Measurements from ENCODE around the gene SPINT3.

SPINT3 gene

DNA sequence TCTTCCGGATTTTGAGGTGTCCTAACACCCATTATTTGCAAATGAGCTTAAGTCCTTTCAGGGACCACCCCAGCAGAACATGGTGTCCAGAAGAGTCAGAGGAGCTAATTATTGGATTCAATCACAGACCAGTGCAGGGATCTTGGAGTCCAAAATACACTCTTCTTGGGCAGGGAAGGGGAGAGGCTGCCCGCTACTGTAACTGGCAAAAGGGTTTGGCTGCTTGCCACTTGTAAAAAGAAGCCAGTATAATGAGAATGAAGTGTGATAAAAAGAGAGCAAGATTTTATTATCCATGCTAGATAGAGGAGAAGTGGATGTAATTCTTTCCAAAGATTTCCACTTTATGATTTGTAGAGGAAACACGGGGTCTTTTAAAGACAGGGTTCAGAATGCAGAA is 19.3 kb downstream of the SPINT3 start:
- TF ChIP-seq, protein P1, sequence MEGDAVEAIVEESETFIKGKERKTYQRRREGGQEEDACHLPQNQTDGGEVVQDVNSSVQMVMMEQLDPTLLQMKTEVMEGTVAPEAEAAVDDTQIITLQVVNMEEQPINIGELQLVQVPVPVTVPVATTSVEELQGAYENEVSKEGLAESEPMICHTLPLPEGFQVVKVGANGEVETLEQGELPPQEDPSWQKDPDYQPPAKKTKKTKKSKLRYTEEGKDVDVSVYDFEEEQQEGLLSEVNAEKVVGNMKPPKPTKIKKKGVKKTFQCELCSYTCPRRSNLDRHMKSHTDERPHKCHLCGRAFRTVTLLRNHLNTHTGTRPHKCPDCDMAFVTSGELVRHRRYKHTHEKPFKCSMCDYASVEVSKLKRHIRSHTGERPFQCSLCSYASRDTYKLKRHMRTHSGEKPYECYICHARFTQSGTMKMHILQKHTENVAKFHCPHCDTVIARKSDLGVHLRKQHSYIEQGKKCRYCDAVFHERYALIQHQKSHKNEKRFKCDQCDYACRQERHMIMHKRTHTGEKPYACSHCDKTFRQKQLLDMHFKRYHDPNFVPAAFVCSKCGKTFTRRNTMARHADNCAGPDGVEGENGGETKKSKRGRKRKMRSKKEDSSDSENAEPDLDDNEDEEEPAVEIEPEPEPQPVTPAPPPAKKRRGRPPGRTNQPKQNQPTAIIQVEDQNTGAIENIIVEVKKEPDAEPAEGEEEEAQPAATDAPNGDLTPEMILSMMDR (IDR thresholded peaks at IDR 0.05; ENCODE audit: control extremely low read depth, extremely low read depth, low read depth, missing control alignments) = no peak
- ChIA-PET CTCF (interaction anchor here (0.8 to 1.7 kb wide), 3 partner anchors 46 to 275 kb away, joined by 3 read pairs; no protein-coding TSS in a partner anchor), POLR2A (no interaction called here)
- DNase-seq (ENCODE audit: extremely low spot score) = no peak

- CTCF ChIA-PET = interaction anchor here (1.1 to 1.7 kb wide), 2 partner anchors 122 to 275 kb away, joined by 3 read pairs; no protein-coding TSS in a partner anchor
- POLR2A ChIA-PET = no interaction called here
- DNase-seq (ENCODE audit: extremely low spot score) = no peak
- TF ChIP-seq, protein P1 (IDR thresholded peaks at IDR 0.05; ENCODE audit: control extremely low read depth, extremely low read depth, low read depth, missing control alignments) = no peak
Observed at GRCh38 chr20:45495501-45495941, 19.9 kb downstream of the SPINT3 start.

DNA sequence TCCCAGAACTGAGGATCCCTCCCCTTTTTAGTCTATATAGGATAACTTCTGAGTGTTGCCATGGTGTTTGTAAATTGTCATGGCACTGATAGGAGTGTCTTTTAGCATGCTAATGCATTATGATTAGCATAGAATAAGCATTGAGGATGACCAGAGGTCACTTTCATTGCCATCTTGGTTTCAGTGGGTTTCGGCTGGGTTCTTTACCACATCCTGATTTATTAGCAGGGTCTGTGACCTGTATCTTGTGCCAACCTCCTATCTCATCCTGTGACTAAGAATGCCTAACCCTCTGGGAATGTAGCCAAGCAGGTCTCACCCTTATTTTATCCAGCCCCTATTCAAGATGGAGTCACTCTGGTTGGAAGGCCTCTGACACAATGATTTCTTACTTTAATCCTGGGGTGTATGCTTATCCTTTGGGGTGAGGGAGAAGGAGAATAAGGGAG is 26.3 kb downstream of the SPINT3 start:
- CTCF ChIA-PET = interaction anchor here (1.6 kb wide), 1 partner anchor 16 kb away, joined by 3 read pairs; no protein-coding TSS in a partner anchor
- TF ChIP-seq, protein P1 (IDR thresholded peaks at IDR 0.05; ENCODE audit: control extremely low read depth, extremely low read depth, low read depth, missing control alignments) = no peak
- POLR2A ChIA-PET = no interaction called here
- DNase-seq (ENCODE audit: extremely low spot score) = no peak

DNA sequence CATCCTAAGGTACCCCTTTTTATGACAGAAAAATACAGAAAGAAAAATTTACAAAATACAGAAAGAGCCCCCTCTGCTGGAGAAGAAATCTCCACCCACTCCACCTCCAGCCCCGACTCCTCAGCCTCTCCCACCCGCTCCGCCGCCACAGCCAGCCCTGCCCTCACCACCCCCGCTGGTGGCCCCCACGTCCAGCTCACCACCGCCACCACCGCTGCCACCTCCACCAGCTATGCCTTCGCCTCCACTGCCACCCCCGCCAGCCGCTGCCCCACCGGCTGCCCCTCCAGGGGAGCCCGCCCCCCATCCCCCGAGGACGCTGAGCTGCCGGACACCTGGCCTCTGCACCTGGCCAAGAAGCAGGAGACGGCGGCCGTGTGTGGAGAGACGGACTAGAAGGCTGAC is 28.2 kb downstream of the SPINT3 start:
- ChIA-PET POLR2A (no interaction called here), CTCF (interaction anchor here (0.9 to 2.4 kb wide), 2 partner anchors 83 to 168 kb away, joined by 3 to 10 read pairs; no protein-coding TSS in a partner anchor)
- TF ChIP-seq, protein P1 (IDR thresholded peaks at IDR 0.05; ENCODE audit: control extremely low read depth, extremely low read depth, low read depth, missing control alignments) = no peak
- no peak for DNase-seq (ENCODE audit: extremely low spot score)

DNA sequence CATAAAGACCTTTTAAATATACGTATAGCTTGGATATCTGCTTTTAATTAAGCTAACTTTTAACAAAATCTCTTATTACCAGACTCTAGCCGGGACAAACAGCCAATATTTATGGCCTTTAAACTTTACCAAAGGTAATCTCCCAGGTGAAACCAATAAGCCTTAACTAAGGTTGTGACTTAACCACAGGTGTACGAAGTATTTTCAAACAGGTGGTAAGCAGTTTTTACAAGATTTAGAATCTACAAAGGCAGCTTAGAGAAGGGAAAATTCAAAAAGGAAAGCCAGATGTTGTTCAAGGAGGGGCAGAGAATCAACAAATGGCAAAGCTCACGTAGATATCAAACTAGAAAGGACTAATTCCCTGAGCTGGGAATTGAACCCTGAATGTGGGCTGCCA is 30.0 kb downstream of the SPINT3 start:
- TF ChIP-seq, protein P1 (IDR thresholded peaks at IDR 0.05; ENCODE audit: control extremely low read depth, extremely low read depth, low read depth, missing control alignments) = no peak

DNA sequence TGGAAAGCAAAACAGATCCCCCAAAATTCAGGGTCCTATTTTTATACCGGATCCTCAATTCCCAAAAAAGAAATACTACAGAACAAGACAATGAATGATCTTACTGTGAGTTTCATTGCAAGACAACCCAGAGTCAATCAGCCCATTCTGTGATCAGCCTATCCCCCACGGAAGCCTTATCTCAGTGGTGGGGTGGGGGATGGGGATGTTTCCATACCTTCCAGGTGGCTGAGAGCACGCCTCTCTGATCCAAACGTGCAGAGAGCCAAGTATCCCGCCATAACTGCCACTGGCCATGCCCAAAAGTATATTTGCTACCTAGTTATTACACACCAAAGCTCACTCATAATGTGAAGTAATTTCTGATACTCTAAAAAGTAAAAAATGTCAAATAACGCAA is 30.7 kb downstream of the SPINT3 start:
- CTCF ChIA-PET = interaction anchor here (1.1 to 2.4 kb wide), 5 partner anchors 8 to 190 kb away, joined by 3 to 10 read pairs (median 4); no protein-coding TSS in a partner anchor

More for the DNA sequence above, 30.0 kb downstream of the SPINT3 start:
- POLR2A ChIA-PET = no interaction called here
- CTCF ChIA-PET = interaction anchor here (1.1 to 2.4 kb wide), 8 partner anchors 8 to 286 kb away, joined by 3 to 10 read pairs (median 4); no protein-coding TSS in a partner anchor
- DNase-seq (ENCODE audit: extremely low spot score) = no peak

More for the DNA sequence above, 30.7 kb downstream of the SPINT3 start:
- POLR2A ChIA-PET = no interaction called here
- DNase-seq (ENCODE audit: extremely low spot score) = no peak
- TF ChIP-seq, protein P1 (IDR thresholded peaks at IDR 0.05; ENCODE audit: control extremely low read depth, extremely low read depth, low read depth, missing control alignments) = no peak

Data from GM10248 (cell line).